NCI-H82 (cell line): ENCODE data around the gene KCNQ1.

ENCODE experiments used
- DNase-seq: peaks from one replicate; lab custom pipeline; 2025; lab: John Stamatoyannopoulos, UW

KCNQ1 gene

GRCh38 chr11:2838676-2839294 lies 394.0 kb downstream of the KCNQ1 start:
- no peak for DNase-seq

DNA sequence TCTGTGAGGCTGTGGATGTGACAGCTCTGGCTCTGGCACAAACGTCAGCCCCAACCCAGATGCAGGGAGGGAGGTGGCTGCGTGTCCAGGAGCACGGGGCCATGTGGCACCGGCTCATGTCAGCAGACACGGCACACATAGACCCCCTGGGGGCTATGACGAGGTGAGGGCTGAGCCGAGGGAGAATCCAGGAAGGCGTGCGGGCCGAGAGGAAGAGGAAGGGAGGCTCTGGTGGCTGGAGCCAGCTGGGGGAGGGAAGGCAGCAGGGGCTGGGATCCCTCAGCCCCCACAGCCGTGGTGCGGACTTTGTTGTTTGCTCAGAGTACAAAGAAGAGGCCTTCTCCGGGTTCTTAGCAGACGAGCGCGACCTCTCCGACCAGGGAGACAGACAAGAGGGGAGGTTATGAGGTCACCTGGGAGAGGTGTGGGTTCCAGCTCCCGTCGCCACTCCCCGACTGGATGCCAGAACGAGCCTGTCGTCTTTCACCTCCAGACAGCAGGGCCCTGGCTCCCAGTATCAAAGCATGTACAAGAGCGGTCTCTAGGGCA lies 394.7 kb downstream of the KCNQ1 start:
- no peak for DNase-seq

GRCh38 chr11:2841411-2842190 lies 396.8 kb downstream of the KCNQ1 start:
- no peak for DNase-seq

DNA sequence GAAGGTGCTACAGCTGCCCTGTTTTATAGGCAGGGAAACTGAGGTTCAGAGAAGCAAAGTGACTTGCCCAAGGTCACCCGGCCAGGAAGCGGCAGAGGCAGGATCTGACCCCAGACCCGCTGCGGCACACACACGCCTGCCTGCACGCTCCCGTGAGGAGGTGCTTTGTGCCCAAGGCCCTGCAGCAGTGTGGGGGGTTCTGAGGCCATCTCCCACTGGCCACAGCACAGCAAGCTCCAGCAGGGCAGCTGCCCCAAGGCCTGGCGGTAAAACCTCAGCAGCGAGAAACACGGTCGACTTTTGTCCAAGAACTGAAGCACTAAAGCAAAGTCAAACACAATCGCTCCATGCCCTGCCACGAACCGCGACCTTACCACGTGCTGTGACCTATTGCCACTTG lies 398.1 kb downstream of the KCNQ1 start:
- DNase-seq, result no peak

- no peak for DNase-seq
These were observed 398.7 kb downstream of the KCNQ1 start for GRCh38 chr11:2843551-2843950.

GRCh38 chr11:2844116-2844842 lies 399.5 kb downstream of the KCNQ1 start:
- DNase-seq, result no peak

DNA sequence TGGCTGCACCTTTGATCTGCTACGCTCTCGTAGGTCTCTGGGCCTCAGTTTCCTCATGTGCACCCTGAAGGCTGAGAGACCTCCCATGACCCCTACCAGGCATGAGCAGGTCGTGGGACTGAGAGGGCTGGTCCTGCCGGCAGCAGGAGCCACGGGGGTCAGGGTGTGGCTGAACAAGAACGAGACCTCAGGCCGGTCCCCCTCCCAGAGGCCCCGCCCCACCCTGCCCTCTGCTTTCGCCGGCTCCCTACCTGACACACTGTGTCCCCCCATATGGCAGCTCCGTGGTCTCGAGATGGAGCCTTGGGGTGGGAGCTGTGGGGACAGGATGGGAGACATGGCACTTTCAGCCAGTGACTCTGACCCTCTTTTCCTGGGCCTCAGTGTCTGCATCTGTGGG lies 400.2 kb downstream of the KCNQ1 start:
- DNase-seq, result no peak

GRCh38 chr11:2846056-2846455 lies 401.2 kb downstream of the KCNQ1 start:
- no peak for DNase-seq

- no peak for DNase-seq
These were observed 401.7 kb downstream of the KCNQ1 start for GRCh38 chr11:2846470-2846869.

DNA sequence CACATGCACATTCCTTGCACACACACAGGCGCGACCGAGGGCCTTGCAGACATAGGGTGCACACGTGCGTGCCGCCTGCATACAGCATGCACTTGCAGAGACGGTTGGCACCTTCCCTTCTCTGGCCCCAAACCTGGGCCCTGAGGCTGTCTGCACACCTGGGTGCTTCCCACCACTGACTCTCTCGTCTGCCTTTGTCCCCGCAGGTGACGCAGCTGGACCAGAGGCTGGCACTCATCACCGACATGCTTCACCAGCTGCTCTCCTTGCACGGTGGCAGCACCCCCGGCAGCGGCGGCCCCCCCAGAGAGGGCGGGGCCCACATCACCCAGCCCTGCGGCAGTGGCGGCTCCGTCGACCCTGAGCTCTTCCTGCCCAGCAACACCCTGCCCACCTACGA lies 402.8 kb downstream of the KCNQ1 start:
- no peak for DNase-seq

- no peak for DNase-seq
These were observed 403.7 kb downstream of the KCNQ1 start for GRCh38 chr11:2848497-2848896.

- no peak for DNase-seq
These were observed 405.4 kb downstream of the KCNQ1 start for GRCh38 chr11:2849994-2850770.

GRCh38 chr11:2853401-2853800 lies 408.6 kb downstream of the KCNQ1 start:
- DNase-seq, result no peak

GRCh38 chr11:2853997-2854560 lies 409.3 kb downstream of the KCNQ1 start:
- no peak for DNase-seq

GRCh38 chr11:2855162-2855561 lies 410.4 kb downstream of the KCNQ1 start:
- no peak for DNase-seq

DNA sequence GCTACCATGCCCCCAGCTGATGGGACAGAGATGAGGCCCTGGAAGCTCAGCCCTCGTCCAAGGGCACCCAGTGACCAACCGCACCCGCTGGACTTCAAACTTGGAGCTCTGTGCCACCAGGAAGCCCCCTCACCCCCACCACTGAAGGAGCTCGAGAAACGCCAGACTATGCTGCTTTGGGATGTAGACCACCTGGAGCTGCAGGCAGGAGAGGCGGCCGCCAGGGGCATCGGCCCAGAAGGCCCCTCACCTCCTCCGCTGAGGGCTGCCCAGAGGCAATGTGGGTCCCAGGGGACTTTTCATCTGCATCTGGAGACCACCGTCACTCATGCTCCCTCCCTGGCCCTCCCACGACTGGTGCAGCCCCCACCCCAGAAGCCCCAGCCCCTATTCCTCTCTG lies 412.5 kb downstream of the KCNQ1 start:
- DNase-seq, result no peak

GRCh38 chr11:2857918-2858317 lies 413.1 kb downstream of the KCNQ1 start:
- no peak for DNase-seq

DNA sequence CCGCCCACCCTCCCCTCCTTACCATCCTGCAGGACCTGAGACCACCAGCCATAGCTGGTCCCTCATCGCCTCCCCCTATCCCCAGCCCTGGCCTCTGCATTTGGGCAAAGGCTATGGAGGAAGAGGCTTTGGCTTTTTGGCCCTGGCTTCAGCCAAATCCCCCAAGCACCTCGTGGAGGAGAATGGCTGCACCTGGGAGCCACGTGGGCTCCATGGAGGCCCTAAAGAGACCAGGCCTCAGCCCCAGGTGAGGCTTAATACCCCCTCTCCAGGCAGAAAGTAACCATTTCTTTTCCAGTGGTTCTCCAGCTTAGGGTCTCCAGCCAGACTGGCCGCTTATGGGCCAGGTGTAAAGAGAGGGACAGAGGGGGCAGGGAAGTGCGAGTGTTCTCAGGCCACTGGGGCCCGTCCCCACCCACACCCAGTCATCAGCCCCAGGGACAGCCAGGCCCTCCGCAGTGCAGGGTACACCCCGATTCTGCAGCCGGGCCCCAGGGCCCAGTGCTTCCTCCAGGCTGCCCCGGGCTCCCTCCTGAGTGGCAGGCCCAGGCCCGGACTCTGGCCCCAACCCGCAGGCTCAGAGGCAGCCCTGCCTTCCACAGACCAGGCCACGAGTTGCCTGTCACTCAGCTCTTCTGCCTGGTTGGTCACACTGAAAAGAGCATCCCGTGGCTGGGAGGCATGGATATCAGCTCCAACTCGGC lies 414.3 kb downstream of the KCNQ1 start:
- no peak for DNase-seq

GRCh38 chr11:2859699-2860037 lies 414.9 kb downstream of the KCNQ1 start:
- no peak for DNase-seq

GRCh38 chr11:2860636-2861035 lies 415.8 kb downstream of the KCNQ1 start:
- no peak for DNase-seq
